Suppressor macrophage treated with lipopolysaccharide for 1 hour (primary cell): ENCODE measurements around the gene PRDM1.

Experiments used
- DNase-seq, 3 donors: peaks; one replicate each; pipeline ENCODE4 v3.0.0-alpha.2; 2020 to 2022

Gene PRDM1

DNA sequence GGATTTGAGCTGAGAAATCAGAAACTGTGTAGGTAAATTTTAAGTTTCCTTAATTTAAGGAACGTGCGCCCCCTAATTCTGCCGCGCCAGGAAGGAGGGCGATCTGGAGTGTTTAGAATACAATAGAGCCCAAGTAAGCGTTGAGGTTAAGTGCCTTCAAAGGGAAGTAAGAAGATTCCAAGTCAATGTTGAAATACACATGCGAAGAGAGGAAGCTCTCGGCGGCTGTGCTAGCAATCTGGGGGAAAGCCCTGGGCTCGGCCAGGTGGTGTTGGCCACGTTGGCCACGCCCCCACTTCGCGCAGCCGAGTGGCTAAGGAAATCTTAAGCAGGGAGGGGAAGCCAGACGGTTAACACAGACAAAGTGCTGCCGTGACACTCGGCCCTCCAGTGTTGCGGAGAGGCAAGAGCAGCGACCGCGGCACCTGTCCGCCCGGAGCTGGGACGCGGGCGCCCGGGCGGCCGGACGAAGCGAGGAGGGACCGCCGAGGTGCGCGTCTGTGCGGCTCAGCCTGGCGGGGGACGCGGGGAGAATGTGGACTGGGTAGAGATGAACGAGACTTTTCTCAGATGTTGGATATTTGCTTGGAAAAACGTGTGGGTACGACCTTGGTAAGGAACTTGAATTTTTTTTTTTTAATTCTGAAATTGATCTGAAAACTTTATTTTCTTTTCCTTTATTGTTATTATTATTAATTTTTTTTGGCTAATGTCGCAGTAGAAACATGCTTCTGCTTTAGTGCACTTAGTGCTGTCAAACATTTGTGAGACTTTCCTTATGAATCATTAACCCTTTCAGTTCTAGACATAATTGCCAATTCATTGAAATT is at the start of gene PRDM1:
TSS of gene PRDM1 (plus strand) at position 353 of the 830 bp plus-strand sequence. CDS start at position 571, 218 bp downstream.
- DNase-seq, result peak; percentile 93 to 98 (median 96)

GRCh38 chr6:106037060-106037459 is 49.1 kb upstream of the PRDM1 start:
- DNase-seq, result peak; percentile 44 to 88 (median 78)

DNA sequence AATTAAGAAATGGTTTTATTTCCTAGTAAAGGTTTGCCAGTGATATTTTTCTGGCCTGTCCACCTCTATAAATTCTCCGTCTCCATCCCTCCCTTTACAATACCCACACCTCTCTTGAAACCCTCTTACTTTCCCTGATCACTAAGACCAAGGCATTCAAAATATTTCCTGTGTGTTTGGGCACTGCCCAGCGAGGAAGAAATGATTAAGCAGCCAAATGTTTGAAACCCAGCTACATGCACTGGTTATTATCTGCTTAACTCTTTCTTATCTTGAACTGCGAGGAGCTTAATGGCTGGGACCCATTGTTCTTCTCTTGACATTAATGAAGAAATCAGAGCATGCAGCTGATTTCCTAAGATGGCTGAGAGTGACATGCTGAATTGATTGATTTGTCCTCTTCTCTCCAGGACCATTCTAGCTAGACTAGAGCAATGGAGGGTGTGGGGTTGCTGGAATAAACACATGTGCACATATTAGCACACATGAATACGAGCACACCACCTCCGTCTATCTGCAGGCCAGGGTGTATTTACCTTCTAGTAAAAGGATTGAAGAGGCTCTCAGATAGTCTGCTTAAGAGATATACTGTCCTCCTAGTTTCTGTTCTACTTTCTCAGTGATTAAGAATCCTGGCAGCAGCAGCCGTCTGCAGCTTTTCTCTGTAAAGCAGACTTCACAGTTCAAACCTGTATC is 46.1 kb upstream of the PRDM1 start:
- no peak for DNase-seq

DNA sequence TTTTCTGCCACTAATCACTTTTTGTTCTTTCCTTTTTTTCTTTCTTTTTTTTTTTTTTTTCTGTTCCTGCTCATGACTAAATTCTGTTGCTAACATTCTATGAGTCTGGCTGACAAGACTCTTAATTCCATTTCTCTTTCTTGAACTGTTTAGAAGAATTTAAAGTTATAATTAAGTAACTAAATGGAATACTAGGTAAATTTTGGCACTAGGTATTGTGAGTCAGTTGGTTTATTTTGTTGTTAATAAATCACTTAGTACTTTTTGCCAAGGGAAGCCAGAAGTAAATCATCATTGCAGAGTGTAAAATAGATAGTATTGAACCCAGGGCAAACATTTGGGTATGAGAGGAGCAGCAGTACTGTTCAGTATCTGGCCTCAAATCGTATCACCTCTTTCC is 42.0 kb upstream of the PRDM1 start:
- DNase-seq, result no peak

DNA sequence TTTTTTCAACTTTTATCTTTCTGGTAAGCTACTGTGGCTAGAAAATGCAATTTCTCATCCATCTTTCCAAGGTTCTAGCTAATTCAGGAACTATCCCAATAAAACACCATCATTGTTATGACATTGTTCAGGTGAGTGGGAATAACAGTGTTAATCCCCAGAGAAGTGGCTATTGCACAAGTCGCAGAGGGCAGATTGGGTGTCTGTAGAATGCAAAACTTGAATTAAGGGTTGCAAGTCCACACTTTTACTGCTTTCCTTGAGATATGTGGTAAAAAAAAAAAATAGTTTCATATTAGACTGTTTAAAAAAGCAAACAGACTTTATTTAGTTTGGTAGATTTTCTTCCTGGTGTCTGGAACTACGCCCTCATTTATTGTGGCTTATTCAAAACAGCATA is 41.1 kb upstream of the PRDM1 start:
- no peak for DNase-seq

DNA sequence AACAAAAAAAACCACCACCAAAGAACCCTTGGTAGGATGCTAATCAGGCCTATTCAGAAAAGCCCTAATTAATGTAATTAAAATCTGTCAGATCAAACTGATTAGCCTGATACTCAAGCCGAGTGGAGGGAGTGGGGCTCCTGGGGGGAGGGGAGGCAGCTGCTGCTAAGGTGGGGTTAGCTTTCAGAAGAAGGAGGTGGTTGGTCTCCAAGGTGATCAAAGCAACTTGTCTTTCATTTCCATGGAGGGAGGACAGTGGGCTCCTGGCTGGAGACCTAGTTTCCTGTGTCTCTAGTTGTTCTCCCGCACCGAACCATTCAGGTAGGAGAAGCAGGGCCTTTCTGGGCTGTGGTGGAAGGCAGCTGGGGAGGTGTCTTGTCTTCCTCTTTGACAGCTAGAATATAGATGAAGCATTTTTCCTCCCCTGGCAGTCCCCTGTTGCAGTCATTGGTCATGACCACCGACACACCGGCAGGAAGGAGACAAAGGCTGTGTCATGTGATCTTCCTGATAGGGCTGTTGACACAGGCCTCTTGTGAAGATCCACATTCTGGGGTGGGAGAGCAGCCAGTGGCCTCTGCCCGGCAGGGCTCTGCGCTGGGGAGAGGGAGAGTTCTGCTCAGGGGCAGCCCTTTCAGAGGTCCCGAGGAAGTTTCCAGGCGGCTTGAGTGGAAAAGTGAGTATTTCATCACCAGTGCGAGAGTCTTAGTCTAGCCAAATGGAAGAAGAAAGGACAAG is 39.9 kb upstream of the PRDM1 start:
- no peak for DNase-seq

GRCh38 chr6:106046854-106047200 is 39.3 kb upstream of the PRDM1 start:
- no peak for DNase-seq

- DNase-seq, result no peak
These were observed 37.8 kb upstream of the PRDM1 start for GRCh38 chr6:106048336-106048735.

DNA sequence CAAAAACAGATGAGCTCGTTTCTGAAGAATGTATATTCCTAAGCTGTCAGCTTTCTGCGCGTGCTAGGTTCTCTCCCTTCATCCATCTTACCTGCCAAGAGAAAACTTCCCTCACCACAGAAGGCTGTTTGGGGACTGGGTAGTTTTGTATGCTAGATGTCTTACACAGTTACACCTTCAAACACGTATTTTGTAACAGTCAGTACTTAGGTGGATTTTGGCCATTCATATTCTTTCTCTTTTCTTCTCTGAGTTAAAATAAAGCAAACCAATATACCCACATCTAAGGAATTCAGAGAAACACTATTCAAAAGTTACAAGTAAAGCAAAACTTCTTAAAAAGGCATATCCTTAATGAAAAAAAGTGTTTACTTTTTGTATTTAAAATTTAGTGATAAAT is 35.6 kb upstream of the PRDM1 start:
- no peak for DNase-seq

DNA sequence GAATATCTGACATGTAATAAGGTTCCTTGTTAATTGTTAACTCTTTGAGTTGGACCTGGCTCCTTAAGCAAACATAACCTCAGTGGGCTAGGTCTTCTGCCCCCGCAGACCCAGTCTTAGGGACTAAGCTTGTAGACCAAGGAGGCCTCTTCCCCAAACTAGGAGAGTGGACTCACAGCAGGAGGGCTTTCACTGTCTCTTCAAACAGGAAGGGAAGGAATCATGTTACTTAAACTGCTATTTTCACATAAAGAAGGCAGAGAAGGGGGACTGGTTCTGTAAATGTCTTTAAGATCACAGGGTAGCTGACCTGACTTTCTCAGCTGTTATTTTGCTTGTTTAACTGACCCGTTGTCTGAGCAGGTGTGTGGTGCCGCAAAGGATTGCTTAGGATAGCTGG is 34.9 kb upstream of the PRDM1 start:
- DNase-seq, result no peak

GRCh38 chr6:106053484-106054205 is 32.5 kb upstream of the PRDM1 start:
- DNase-seq, result no peak

- DNase-seq, result no peak
These were observed 30.6 kb upstream of the PRDM1 start for GRCh38 chr6:106055489-106055888.

- DNase-seq, result no peak
These were observed 29.9 kb upstream of the PRDM1 start for GRCh38 chr6:106056060-106056745.

DNA sequence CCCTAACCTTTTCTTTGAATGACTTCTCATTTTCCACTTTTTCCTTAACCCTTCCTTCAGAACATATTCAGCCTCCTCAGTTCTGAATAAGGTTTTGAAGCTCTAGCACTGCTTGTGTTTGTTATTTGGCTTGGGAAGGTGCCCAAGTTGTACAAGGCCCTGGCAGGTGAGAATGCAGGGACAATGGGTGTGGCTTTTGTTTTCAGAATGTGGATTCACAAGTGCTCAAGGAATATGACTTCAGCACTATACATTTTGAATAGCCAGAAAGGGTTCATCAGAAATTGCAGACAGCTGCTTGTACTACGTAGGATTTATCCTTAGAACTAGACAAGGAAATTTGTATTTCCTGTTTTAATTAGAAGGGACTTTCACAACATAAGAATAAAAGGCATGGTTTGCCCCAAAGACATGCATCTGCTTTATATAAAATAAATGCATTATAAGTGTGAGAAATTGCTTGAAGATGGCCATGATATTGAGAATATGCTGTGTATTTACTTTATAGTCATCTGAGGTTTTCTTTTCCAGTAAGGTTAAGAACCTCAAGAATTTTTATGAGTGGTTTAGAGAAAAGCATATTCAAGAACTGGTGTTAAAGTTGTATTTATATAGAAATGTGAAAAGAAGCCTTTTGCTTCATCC is 29.3 kb upstream of the PRDM1 start:
- no peak for DNase-seq

DNA sequence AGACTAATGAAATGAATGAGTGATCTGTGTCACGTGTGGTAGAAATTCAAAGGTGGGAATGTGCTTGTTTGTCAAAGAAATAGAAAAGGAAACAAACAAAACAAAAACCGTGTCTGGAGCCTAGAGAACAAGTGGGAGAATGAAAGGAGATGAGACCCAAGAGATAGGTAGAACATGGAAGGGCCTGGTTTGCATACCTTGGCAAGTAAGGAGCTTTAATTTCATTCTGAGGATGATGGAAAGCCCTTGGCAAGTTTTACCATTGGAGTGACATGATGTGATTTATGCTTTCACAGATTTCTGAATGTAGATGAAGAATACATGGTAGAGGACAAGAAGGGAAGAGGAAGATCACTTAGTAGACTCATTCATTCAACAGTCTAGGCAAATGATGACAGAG is 26.8 kb upstream of the PRDM1 start:
- no peak for DNase-seq

DNA sequence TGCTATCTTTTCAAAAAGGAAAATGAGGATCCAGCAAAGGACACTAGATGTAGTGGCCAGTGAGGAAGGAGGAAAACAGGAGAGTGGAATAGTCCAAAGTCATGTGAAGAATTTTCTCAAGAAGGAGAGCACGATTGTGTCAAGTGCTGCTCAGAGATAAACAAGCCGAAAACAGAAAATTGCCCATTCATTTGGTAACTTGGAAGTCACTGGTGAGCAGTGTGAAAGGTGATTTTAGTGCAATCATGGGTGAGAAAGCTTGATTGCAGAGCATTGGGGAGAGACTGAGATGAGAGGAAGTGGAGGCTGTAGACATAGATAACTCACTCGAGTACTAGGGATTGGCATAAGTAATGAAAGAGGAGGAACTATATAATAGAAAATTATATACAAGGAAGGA is 26.0 kb upstream of the PRDM1 start:
- DNase-seq, result no peak

DNA sequence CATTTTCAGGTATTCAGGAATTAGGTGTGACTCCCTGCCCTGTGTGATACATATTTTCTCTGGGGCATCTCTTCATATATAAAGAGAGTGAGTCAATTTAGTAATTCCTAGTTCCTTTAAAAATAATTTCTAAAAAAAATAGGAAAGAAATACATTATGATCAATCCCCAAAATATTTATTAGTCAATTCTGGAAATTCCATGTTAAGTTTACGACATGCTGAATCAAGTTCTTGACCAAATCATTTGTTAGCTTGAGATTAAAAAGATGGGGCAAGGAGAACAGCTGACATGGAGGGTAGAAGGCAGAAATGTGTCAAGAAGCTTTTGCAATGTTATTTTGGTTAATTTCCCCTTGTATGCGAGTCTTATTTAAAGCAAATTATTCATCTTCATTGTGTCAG is 22.7 kb upstream of the PRDM1 start:
- DNase-seq, result peak; percentile 48 to 83 (median 73)

DNA sequence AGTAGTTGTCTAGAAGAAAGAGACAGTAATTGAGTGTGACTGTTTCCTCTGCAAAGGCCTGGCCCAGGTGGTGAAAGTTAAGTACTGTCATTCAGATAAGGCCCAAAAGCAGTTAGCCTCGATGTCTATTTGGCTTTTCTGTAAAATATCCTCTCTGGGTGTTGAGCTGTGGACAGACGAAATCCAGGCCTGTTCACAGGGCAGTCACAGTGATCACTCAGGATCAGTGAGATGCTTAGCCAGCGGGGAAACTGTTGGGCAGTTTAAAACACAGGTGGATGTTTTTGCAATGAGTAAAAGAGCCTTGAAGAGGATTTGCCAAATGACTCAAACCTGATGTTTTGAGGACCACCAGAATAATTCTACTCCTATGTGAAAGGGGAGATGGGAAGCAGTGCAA is 22.0 kb upstream of the PRDM1 start:
- no peak for DNase-seq

DNA sequence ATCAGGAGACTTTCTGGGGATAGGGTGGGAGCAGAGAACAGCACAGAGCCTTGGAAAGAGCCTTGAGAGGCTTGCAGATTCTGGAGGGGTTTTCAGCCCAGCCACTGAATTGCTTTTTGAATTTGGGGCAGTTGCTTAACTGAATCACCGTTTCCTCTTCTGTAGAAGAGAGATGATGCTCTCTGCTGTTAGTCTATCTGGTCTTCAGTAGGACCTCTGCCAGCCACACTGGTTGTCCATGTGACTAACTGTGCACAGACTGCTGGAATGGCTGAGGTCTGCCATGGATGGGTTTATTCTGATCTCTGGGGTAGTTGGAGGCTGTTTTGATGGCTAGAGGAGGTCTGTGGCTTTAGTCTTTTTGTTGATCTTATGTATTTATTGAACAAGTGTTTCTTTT is 21.4 kb upstream of the PRDM1 start:
- DNase-seq, result peak; percentile 33 to 56 (median 51)

- no peak for DNase-seq
These were observed 19.1 kb upstream of the PRDM1 start for GRCh38 chr6:106066989-106067388.

GRCh38 chr6:106069478-106069877 is 16.7 kb upstream of the PRDM1 start:
- no peak for DNase-seq

DNA sequence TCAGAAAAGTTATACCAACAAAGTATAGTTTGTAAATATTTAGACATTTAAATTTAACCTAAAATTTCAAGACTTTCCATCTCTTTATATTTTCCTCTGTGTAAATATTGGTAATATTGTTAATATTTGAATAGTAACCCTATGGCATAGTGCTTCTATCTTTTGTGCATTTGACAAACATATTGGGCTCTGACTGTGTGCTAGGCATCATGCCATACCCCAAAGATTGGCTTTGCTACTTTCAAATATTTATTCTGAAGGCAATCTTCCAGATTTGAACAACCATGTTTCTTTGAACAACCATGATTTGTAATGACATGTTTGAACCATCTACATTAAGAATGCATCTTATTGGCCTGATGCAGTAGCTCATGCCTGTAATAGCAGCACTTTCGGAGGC is 15.5 kb upstream of the PRDM1 start:
- DNase-seq, result no peak
